Fibroblast of skin of right biceps (primary cell): ENCODE measurements around the gene PTRH1.
"Not testable (repeated sequence)": the region's sequence is repeated elsewhere in the genome, so short reads cannot be mapped to it uniquely, and the experiment has no call there.

Experiments used
- DNase-seq: peaks from one replicate; pipeline ENCODE4 v3.0.0-alpha.2; 2013

The PTRH1 gene, protein sequence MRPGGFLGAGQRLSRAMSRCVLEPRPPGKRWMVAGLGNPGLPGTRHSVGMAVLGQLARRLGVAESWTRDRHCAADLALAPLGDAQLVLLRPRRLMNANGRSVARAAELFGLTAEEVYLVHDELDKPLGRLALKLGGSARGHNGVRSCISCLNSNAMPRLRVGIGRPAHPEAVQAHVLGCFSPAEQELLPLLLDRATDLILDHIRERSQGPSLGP

DNA sequence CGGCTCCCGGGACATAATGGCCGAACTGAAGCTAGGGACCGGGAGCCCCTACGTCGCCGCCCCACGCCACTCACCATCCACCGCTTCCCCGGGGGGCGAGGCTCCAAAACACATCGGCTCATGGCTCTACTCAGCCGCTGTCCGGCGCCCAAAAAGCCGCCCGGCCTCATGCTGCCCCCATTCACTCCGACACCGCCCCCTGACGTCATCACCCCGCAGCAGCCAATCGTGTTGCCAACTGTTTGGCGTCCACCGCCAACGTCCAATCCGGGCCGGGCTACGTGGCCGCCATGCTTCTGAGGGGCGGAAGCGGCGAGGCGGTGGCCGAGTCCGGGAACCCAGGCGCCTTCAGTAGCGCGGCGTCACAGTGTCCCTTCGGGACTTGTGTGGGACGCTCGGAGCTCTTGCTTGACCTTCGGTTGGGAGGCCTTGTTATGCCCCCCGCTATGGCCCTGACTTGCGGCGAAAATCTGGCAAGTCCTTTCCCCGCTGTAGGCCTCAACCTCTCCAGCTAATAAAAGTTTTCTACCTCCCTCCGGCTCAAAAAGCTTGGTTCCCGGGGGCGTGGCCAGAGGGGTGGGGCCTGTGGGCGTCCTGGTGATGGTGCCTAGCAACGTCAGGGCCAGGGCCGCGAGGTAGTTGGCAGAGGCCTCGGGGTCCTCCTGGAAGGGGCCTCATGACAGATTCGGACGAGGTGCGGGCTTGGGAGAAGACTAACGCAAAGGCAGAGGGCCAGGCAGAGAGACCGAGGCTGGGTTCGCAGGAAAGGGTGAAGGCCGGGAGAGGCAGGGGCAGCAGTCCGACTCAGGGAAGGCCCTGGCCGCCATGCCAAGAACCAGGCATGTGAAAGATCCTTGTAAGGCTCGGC, at the start of gene PTRH1, which contains the start of gene TTC16:
TSS of gene PTRH1 (minus strand) at position 194 of the 868 bp plus-strand sequence. CDS start at position 170, 24 bp downstream.
TSS of gene TTC16 (plus strand) at position 610 of the 868 bp plus-strand sequence. CDS start at position 677, 67 bp downstream.
- peak; percentile 95 for DNase-seq

DNA sequence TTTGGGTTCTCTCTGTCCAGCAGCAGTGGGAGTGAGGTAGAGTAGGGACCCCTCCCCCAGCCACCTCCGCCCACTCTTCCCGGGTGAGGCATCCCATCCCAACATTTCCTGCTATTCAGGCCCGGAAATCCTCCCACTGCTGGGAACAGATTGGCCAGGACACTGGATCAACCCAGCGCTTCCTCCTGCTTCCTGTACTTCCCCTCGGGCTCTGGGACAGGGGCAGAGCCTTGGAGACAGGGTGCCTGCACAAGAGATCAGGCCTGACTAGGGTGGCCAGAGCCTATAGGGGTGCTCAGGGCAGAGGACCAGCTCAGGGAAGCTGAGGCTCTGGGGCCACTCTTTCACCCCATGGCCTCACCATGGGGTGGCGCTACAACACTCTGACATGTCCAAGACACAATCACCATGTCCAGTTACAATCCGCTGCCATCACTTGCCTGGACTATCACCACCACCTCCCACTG, 48.5 kb upstream of the PTRH1 start:
- DNase-seq: peak; percentile 17

DNA sequence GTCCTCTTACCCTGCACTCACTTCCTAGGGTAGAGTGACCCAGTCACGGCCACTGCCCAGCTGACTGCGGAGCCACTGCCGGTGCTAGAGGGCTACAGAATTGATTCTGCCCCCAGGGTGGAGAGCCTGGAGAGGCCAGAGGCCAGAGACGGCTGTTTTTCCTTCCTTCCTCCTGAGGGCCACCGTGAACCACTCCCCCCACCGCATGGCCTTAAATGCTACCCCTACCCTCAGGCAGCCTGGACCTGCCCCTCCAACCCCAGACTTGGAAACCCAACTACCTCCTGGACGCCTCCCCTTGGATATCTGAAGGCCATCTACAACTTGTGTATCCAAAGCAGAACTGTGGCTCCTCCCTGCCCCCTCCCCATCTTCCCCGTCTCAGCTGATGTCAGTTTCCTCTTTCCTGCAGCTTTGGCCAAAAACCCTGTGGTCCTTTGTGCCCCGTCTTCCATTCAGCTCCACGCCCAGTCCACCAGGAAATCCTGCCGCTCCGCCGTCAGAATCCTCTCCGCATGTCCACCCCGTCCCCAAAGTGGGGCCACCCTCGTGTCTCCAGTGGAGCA, 46.7 kb upstream of the PTRH1 start:
- no peak for DNase-seq

DNA sequence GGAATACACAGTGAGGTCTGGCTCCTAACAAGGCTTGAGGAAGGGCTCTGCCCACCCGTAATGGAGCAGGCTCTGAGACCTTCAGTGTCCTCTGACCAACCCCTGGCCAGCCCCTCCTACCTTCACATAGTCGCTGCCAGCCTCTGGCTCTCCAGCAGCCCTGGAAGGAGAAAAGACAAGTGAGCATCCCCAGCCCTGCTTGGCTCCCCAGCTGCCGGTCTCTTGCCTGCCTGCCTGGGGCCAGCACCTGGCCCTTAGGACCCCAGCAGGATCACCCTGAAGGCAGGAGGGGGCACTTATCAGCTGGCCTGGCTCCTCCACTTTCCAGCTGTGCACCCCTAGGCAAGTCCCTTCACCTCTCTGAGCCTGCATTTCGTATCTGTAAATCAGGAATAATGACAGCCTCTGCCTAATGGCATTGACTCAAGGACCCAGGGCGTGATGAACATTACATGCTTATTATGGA, 46.1 kb upstream of the PTRH1 start:
- no peak for DNase-seq

DNA sequence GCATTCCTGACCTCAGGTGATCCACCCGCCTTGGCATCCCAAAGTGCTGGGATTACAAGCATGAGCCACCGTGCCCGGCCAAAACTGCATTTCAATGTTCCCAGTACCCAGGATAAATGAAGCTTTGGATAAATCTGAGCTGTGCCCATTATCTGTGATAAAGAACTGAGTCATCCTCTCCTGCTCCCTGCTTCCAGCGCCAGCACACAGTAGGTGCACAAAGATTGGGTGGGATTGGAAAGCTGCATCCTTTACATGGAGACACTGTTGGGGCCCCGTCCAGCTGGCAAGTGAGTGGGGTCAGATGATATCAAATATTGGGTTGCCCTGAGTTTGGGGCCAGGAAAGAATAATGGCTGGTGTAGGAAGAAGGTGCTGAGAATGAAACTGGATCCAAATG, 45.6 kb upstream of the PTRH1 start:
- no peak for DNase-seq

DNA sequence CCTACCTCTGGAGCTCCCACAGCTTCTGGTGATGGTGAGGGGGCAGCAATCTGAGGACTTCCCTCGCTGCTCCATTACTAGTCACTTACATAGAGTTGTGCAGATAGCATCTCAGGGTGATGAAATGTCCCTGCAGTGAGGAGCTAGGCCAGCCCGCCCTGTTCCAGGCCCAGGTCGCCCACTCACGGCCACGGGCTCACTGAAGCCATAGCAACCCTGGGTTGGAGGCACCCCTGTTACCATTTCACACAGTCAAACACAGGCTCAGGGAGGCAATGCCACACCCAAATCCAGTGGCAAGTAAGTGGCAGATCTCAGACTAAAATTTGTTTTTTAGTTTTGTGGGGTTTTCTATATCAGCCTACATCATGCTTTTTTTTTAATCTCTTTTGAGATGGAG, 43.4 kb upstream of the PTRH1 start:
- no peak for DNase-seq

DNA sequence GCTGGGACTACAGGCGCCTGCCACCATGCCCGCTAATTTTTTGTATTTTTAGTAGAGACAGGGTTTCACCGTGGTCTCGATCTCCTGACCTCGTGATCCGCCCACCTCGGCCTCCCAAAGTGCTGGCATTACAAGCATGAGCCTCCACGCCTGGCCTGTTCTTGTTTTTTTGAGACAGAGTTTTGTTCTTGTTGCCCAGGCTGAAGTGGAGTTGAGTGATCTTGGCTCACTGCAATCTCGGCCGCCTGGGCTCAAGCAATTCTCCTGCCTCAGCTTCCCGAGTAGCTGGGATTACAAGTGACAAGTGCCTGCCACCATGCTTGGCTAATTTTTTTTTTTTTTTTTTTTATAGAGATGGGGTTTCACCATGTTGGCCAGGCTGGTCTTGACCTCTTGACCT, 41.3 kb upstream of the PTRH1 start:
- not testable (repeated sequence) for DNase-seq

DNA sequence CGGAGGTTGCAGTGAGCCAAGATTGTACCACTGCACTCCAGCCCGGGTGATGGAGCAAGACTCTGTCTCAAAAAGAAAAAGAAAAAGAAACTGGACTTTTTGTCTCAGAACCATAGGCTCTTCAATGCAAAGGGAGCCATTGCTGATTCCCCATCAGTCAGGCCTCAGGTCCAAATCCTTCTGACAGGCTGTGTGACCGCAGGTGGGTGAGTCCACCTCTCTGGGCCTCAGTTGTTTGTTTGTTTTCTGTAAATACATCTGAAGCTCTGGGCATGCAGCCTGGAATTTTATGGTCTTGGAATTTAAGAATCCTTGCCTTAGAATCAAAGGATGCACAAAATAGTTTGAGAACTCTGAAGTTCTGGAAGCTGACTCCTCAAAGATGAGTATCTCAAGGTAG, 40.8 kb upstream of the PTRH1 start:
- DNase-seq: no peak

DNA sequence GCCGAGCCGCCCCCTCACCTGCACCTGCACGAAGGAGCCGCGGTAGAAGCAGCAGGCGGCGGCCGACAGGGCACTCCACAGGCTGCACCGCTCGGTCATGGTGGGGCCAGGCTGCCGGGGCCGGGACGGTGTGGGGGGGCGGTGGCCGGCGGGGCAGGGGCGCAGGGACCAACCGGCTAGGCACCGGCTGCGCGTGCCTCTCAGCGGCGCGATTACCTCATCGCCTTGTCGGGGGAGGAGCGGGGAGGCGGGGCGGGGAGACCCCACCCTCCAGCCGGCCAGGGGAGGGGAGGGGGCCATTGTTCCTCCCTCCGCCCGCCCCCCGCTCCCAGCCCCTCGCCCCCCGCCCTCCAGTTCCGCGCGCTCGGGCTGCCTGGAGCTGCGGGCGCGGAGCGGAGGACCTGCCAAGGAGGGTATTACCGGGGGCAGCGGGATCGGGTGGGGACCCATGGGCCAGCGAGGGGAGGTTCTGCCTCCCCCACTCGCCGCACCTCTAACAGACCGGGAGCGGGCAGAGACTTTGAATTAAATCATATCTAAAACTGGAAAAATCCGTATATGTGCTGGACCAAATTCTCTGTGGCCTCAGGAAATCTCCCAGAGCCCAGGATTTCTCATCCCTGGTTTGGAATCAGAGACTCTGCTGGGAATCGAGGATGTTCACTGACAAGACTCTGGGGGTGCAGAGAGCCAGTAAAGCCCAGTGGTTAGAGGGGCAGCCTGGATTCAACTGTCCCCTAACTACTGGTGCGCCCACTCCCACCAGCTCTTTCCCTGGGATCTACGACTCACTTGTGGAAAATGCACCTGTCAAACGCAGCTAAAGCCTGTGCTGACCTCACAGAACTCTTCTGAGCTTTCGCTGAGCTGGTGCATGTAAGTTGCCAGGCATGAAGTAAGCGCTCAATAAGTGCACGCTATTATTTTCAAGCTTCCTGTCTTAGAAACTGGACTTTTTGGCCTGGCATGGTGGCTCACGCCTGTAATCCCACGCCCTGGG, 39.9 kb upstream of the PTRH1 start:
- DNase-seq: no peak

DNA sequence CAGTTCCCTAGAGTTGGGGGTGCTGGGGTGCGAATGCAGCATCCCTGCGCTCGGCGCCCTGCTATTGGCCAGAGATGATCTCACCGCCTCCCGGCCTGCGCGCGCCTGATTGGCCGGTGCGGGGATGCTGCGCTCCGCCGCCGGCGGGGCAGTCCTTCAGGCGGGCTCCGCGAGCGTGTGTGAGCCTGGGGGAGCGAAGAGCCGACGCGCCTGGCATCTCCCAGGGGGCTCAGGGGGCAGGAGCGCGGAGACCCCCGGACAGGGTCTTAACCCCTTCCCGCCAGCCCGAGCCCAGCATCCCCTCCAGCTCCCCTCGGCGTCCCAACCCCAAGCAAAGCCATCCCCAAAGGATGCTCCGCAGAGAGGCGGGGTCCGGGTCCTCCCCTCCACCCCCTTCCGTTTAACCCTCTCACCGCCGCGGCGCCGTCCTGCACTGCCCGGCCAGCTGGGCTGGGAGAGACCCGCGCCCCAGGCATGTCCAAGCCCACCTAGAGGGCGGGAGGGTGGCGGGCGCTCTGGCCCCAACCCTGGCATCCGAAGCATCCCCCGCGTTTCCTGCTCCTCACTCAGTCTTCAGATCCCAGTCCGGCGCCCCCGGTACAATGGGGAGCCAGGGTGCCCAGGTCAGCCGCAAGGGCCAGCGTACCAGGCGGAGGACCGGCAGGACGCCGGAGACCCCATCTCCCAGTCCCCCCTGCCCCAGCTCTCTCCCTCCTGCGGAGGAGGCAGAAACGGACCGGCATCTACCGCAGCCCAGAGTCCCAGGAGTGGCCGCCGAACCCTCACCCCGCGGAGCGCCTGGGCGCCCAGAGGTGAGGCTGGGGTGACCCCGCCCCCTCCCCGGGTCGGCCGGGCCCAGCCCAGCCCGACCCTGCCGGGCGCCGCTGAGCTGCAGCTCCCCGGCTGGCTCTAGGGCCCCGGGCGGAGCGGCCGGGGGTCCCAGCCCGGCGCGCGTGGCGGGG, 38.9 kb upstream of the PTRH1 start:
- DNase-seq: no peak

DNA sequence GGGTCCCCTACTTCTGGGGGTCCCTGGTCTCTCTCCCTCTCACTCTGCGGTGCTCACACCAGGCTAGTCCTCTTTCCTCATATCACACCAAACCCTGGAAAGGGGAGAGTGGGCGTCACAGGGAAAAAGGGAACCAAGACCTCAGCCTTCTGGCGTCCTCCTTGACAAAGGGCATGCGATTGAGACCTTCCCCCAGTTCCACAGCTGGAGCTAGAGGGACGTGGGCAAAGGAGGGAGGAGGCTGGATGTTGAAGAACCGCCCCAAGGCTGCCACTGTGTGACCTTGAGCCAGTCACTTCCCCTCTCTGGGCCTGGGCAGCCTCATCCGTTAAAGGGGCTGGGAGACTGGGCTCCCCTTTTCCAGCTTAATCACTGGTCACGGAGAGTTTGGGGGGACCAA, 38.2 kb upstream of the PTRH1 start:
- no peak for DNase-seq

DNA sequence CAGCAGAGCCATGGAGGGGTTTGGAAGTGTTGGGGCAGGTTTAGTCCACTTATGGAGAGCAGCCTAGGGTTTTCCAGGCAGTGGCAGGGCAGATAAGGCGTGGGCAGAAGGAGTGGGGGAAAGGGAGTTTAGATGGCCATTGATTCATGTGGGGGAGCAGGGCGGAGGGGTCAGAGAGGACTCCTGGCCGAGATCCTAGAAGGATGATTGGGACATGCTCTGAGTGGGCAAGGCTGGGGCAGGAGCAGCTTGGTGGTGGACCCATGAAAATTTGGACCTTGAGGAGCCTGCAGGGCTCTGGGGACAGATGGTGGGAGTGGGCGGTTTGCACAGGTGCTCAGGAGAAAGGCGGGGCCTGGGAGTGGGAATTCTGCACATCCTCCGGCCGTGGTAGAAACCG, 37.7 kb upstream of the PTRH1 start:
- DNase-seq: no peak

DNA sequence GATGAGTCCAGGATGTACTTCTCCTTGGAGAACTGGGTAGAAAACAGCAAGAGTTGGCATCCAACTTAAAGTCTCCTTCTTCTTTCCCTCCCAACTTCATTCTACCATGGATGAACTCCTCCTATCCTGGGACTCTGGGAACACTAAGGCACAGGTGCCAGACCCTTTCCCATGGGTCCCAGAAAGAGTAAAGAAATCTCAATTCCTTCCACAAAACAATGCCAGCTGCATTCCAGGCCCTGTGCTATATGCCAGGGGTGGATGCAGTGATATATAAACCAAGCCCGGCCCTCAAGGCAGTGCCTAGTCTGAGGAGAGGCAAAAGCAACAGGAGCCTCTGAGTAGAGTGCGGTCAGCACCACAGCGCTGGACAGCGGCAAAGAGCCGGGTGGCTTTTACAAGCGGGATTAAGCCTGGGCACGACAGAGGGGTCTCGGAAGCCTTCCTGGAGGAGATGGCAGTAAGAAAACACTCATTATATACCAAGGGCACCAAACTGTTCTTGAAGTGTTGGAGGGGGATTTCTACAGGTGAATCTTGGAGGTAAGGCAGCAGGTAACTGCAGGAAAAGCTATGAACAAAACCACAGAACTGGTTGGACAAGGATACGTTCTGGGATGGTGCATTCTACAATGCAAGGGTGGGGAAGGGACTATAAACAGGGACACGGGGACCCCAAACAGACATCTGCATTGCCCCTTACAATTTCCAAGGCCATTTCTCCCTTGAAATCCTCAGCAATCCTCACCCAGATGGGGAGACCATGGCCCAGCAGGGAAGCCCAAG, 36.0 kb upstream of the PTRH1 start:
- DNase-seq: no peak

DNA sequence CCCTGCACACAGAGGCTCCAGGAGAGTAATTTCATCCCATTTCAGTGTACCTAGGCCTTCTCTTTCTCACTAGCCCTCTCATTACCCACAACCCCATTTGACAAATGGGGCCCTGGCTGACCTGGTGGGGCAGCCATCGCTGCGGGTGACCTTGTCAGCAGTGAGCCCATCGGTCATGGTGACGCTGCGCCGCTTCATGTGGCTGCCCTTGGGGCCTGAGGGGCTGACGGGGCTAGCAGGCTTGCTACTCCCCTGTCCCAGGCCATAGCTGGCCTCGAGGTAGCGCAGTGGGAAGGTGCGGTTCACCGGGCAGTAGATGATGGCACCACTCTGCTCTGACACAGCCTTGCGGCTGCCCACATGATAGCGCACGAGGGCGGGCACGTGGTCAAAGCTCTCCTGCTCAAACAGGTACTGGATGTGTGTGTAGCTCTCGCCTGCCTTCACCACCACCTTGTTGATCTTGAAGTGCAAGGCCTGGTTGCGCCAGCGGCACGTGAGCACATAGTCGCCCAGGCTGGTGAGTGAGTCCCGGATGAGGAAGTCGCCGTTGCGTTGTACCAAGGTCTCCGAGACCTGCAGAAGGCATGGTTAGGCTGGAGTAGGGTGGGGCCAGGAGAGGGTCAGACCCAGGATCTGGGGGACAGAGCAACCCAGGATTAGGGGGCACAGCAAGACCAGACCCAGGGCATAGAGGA, 33.8 kb upstream of the PTRH1 start:
- no peak for DNase-seq

DNA sequence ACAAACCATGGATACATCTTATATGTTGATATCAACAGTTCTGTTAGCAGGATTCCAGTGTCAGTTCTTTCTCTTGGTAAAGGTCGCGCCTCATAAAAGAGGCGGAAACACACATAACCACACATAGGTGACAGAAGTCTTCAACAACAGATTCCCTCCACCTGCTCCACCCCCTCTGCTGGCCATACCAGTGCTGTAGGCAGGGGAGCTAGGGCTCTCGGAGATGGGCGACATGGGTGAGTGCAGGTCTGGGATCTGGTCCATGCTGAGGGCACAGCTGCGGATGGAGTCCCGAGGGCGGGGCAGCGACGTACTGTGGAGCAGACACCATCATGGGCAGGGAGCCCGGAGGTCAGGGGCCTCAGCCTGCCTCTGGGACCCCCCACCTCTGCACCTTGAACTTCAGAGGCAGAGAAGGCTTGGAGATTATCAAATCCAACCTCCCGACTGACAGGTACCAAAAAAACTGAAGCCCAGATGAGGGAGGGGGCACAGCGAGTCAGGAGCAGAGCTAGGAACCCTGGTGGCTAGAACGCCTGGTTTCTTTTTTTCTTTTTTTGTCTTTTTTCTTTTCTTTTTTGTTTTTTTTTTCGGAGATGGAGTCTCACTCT, 31.6 kb upstream of the PTRH1 start:
- no peak for DNase-seq

DNA sequence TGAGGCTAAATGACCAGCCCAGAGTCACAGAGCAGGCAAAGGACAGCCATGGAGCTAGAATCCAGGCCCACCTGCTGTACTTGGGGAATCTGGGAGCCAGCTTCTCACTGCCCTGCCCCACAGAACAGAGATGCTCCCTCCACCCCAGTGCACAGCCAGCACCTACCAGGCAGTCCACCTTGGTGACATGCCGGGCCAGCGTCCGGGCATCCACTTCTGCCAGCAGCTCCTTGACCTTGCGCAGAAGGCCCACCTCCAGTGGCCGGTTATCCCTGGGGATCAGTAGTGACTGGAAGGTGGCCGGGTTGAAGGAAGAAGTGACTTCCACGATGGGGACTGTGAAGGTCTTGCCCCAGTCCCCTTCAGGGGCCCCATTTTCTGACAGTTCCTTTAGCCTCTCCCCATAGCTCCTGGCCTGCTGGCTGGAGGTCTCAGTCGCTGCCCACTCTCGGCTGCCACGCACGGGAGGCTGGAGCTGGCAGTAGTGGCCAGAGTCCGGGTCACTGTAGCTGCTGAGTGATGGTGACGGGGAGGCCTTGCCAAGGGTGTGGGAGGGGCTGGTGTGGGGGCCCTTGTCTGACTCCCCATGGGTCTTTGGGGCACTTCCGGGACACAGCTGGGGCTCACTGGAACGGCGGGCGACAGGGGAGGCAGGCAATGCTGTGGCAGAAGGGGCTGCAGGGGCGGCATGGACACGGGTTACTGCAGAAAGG, 29.1 kb upstream of the PTRH1 start:
- no peak for DNase-seq

DNA sequence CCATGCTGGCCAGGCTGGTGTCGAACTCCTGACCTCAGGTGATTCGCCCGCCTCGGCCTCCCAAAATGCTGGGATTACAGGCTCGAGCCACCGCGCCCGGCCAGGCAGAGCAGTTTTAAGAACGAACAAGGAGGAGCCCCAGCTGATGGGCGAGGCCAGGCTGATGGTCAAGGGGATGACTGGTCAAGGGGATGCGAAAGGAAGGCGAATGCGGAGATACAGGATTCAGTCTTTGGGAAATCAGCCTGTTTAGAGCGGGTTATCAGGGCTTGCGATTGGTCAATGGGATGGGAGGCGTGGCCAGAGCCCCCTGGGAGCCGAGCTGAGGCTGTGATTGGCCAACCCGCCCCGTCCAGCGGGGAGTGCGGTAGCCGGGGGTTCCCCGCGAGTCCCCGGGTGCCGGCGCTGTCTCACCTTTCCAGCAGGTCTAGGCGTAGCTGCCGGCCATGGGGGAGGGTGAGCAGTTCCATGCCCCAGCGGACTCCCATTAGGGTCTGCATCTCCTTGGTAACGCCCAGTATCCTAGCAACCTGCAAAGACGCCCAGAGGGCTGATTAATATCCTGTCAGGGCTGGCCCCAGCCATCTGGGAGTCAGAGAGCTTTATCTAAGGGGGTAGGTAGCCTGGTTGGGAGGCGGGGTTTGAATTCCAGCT, 27.1 kb upstream of the PTRH1 start:
- peak; percentile 76 for DNase-seq

DNA sequence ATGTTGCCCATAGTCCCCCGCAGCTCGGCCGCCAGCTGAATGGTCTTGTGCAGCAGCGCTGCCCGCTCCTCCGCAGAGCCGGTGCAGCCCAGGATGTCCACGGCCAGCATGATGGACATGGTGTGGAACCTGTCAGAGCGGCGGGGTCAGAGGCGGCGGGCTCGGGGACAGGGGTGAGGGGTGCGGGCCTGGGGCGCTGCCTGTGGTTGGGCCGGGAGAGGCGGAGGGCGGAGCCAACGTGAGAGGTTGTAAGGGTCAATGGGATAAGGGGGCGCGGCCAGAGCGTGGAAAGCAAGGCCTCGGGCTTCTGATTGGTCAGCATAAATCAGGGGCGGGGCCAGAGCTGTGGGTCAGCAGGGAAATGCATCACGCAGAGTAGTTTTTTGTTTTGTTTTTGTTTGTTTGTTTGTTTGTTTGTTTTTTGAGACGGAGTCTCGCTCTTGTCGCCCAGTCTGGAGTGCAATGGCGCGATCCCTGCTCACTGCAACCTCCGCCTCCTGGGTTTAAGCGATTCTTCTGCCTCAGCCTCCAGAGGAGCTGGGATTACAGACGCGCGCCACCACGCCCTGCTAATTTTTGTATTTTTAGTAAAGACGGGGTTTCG, 26.5 kb upstream of the PTRH1 start:
- peak; percentile 49 for DNase-seq
